ENCODE data around the gene BHLHE41.

BHLHE41 gene

DNA sequence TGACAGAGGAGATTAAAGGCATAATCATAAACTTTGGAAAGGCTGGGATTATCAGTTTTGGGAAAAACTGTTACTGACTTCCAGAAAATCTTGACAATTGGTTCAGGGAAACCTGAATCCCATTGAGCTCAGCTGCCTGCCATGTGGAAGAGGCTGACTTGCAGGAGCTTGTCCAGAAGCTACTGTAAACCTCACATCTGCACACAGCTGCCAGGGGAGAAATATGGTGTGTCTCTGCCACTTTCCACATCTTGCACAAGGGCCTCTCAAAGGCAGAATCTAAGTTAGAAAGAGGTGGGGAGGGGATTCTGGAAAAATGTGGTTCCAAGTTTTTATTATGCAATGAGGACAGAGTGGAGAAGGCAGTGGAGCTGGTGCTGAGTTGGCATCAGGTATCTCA, 8.7 kb upstream of the BHLHE41 start:
- DNase-seq = no peak

DNA sequence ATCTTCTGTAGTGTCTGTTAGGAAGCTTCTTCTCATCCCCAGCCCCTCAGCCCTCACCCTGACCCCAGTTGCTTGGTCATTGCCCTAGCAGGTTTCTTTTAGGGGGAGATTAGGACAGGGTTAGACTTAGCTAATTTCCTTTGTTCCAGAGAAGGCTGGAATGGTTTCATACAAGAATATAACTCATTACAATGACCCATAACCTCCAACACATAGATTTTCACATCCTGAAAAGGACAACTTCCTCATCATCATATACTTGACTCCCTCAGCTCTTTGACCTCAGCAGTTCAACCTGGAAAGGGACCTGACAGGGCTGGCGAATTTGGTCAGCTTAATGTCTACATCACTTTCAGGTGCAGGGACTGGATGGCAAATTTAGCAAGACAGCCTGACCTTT, 8.0 kb upstream of the BHLHE41 start:
- no peak for DNase-seq

DNA sequence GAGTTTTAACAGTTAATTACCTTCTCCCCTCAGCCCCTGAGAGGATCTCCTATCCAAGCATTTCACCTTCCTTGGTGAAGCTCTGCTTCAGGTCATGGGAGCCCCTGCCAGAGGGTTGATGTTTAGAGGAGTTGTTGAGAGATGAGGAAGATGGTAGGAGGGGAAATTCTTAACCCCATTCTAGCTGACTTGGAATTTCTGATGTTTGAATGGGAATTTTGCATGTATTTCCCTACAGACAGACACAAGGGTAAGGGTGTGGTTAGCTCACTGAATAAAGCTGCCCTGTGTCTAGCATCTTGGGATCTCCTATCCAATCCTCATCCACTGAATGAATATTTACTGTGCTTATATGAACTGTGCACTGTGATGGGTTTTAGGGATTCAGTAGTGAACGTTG, 7.1 kb upstream of the BHLHE41 start:
- DNase-seq = no peak

DNA sequence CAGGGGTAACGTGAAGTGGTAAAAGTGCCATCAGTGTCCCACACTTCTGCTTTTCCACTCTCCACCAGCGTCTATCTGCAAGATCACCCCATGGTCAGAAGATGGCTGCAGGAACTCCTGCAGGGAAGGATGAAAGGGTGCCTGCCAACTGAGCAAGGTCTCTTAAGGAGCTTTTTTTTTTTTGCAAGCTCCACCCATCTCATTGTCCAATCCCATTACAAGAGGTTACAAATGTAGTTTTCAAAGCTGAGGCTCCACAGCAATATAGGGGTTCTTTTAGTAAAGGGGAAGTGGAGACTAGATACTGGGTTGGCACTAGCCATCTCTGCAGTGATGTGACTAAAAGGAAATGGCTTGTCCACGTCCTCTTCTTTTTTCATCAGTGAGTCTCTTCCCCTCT, 5.9 kb upstream of the BHLHE41 start:
- DNase-seq = no peak

DNA sequence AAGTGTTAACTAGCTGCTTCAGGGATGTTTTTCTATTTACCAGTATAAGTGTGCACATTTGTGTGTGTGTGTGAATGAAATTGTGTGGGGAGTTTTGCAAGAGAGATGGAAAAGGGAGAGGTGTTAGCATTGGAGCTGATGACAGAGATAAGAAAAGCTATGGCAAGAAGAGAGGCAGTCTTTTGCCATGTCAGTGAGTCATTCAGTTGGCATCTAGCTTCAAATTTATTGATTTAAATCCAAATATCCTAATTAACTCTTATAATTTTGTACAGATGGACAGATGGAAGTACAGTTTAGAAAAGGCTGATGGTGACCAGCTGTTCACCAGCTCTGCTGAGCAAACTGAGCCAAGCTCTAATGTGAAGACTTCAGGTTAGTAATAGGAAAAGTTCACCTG, 3.3 kb upstream of the BHLHE41 start:
- DNase-seq = no peak

DNA sequence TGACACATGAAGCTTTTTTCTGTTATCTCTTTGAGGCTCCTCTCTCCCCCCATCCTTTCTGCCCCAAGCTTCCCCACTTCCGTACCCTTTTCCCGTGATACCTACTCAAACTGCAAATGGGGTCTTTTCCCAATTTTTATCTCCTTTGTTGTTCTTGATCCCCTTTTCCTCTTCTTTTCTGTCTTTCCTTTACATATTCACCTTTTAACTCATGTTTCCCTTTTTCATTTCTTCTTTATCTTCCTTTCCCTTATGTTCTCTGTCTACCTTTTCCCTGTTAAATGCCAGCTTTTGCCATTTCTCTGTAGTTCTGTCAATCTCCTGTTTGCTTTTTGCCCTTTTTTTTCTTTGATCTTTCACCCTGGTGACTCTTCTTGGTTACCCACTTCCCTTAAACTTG, 2.6 kb upstream of the BHLHE41 start:
- DNase-seq = no peak

- no peak for DNase-seq
Observed at GRCh38 chr12:26126340-26127284, 1.8 kb upstream of the BHLHE41 start.

- no peak for DNase-seq
Observed at GRCh38 chr12:26125400-26126339, 833 bp upstream of the BHLHE41 start.

- DNase-seq = no peak
Observed at GRCh38 chr12:26123482-26123980, 1.3 kb downstream of the BHLHE41 start.

DNA sequence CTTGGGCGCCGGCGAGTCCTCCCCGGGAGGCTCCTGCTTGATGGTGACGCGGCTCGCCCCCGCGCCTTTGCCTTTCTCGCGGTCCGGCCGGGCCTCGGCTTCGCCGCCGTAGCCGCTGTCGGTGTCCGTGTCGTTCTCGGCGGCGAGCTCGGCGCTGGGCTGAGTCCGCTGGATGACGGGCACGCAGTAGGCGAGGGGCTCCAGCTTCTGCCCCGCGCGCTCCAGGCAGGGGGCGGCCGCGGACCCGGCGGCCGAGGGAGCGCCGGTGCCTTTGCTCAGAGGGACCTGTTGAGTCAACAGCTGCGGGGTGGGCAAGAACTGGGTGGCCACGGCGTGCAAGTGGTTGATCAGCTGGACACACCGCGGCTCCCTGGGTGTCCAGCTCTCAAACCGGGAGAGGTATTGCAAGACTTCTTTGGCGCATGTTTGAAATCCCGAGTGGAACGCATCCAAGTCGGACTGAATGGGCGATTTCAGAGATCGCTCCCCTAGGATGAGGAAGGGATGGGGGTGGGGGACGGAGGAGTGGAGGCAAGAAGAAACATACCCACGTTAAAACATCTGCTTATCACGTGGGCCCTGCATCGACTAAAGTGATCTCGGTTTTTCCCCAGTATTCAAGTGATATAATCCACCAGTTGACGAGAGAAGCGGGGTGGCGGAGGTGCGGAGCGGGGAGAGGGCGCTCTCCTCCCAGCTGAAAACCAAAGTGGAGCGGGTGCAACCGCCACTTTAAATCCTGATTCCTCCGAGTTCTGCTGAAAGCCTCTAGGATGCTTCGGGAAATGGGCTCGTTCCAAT, 2.0 kb downstream of the BHLHE41 start:
- DNase-seq = no peak

DNA sequence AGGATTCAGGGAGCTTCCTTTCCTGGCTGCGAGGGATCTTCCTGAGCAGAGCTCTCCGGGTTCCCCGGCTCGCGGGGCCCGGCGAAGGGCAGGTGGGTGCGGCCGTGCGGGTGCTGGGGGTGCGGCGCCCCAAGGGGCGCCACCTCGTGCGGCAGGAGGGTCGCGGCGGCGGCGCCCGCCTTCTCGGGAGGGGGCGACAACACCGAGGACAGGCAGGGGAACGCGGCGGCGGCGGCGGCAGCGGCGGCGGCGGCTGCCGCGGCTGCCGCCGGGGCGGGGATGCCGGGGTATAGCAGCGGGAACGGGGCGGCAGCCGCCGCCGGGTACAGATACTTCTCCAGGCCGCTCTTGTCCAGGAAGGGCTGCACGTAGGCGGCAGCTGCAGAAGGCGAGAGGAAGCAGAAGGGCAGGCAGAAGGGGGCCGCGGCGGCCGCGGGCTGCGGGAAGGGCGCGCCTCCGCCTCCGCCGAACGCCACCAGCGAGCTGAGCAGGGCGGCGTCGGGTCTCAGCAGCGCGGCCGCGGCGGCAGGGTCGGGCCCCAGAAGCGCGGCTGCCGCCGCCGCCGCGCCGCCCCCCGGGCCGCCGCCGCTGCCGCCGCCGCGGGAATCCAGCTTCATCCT, 2.7 kb downstream of the BHLHE41 start:
- no peak for DNase-seq

DNA sequence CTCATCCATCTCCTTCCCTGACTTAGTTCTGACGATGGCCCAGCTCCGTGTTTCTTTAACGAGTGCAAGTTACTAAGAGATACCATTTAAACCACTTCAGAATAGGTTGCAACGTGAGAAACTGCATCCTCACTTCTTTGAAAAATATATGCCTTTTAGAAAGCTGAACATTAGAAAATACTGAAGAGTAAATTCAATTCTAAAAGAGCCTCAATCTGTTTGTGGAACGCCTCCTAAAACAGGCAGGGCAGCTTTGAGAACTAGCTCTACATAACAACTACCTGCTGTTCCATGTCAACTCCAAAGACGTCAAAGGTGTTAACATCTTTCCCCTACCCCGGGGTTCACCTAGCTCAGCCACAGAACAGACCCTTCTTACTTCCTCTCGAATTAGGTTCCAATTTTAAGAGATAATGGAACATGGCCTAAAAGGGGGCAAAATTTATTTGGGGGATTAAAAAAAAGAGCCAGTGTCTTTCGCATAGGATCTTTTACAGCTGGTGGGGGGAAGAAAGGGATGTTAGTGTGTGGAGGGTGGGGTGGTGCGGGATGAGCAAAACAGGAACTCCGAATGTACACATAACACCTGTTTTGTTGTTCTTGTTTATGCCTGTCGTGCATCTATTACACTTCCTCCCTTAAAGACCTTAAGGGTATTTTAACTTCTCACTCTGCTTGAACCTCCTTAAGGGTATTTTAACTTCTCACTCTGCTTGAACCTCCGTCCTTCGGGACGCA, 3.3 kb downstream of the BHLHE41 start:
- DNase-seq = no peak

GRCh38 chr12:26120561-26121274, 4.1 kb downstream of the BHLHE41 start:
- no peak for DNase-seq

DNA sequence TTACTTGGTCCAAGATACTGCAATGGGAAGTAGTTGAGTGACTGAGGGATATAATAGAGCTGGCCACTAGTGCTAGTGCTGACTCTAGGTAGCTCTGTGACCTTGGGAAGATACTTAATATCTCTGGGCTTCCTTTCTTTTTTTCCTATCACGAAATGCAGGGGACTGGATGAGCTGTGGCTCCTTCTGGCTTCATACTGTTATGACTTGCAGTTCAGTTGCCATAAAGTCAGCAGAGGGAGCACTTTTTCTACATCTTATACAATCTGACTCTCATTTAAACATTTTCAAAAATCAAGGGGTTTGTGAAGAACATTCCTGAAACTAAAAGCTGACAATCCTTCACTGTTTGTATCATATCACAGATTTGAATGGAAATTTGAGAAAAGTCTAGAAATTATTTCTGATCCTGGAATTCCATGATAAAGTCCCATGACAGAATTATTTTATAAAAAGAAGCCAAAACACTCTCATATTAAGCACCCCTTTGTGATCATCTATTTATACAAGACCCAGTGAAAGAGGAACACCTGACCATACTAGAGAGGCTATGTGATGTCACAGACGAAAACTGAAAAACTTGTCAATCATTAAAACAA, 5.3 kb downstream of the BHLHE41 start:
- DNase-seq = no peak

GRCh38 chr12:26118308-26118707, 6.5 kb downstream of the BHLHE41 start:
- DNase-seq = no peak

DNA sequence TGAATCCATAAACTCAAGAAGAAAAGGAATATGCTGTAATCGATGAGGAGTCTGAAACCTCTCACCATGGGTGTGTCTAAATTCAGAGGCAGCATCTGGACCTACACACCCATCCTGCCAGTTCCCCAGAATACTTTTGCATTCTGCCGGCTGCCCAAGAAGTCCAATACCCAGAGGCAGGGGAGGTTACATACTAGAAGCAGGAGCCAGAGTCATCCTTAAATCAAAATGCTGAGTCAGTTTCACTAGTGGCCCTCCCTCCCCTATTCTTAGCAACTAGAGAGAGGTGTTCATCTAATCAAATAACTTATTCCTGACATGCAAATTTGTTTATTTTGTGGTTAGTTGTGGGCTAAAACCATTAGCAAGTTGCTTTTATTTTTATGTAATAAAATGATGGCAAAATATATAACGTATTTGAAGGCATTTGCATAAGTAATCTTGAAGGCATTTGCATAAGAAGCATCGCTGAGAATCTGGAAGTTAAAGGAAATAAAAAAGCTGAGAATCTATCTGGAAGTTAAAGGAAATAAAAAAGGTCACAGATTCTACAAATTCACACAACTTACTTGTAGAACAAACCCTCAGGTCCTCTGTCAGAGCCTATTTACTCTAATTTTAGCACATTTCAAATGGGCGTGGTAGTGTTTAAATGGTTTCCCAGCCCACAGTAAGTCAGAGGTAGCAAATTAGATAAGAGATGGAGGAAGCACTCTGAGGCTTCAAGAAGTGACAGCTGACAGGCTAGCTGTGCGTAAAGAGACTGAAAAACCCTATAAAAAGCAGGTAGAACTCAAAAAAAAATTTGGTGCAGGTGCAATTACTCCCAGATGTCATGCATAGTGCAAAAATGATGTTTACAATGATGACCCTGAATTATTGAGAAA, 7.8 kb downstream of the BHLHE41 start:
- DNase-seq = no peak

- DNase-seq = no peak
Observed at GRCh38 chr12:26114720-26115401, 10.0 kb downstream of the BHLHE41 start.
